PC-9 (cell line): ENCODE results near the gene FTO.

Experiments used
- EZH2 ChIP-seq: fragments of 200-600 bp; sonication (generic); IDR thresholded peaks from 2 replicates; pipeline ENCODE4 v1.8.0; 2017; ENCODE audit warnings: antibody characterized with exemption, low read depth
- TF ChIP-seq, protein P1 (sequence below): fragments of 200-600 bp; sonication (generic); conservative IDR thresholded peaks from 2 replicates; pipeline ENCODE4 v1.6.1; 2017; ENCODE audit warnings: mixed run types, antibody characterized with exemption, mild to moderate bottlenecking, moderate library complexity

DNA sequence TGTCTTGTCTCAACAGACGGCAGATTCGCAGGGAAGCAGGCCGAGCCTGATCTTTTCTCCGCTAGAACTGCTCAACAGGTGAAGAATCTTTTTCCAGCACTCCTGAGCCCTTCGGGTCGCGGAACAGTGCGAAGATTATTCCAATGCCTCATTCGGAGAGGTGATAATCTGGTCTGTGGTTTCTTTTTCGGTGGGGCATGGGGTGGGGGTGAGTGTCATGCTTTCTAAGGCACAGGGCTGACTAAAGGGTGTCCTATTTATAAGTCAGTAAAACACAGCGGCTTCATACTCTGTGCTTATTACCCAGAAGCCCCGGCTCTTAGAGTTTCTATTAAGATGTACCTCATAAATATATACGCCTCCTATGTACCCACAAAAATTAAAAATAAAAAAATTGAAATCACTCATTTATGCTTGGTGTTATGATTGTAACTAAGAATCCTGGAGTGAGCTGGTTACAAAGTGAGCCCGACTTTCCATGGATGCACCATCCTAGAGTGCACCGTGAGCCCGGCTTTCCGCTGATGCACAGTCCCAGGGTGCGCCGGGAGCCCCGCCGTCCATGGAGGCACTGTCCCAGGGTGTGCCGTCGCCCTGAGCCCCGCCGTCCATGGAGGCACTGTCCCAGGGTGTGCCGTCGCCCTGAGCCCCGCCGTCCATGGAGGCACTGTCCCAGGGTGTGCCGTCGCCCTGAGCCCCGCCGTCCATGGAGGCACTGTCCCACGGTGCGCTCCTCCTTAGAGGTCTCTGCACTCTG, 417.8 kb downstream of the FTO start:
- TF ChIP-seq, protein P1, sequence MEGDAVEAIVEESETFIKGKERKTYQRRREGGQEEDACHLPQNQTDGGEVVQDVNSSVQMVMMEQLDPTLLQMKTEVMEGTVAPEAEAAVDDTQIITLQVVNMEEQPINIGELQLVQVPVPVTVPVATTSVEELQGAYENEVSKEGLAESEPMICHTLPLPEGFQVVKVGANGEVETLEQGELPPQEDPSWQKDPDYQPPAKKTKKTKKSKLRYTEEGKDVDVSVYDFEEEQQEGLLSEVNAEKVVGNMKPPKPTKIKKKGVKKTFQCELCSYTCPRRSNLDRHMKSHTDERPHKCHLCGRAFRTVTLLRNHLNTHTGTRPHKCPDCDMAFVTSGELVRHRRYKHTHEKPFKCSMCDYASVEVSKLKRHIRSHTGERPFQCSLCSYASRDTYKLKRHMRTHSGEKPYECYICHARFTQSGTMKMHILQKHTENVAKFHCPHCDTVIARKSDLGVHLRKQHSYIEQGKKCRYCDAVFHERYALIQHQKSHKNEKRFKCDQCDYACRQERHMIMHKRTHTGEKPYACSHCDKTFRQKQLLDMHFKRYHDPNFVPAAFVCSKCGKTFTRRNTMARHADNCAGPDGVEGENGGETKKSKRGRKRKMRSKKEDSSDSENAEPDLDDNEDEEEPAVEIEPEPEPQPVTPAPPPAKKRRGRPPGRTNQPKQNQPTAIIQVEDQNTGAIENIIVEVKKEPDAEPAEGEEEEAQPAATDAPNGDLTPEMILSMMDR = no peak
- no peak for TF ChIP-seq EZH2
